Coronary artery (tissue), 2 donors: ENCODE results near the gene BRMS1L.
A peak's percentile ranks its signal among the peaks of the same experiment; 100 is the strongest.
"Not testable (repeated sequence)": the region's sequence is repeated elsewhere in the genome, so short reads cannot be mapped to it uniquely, and the experiment has no call there.

Source experiments
- DNase-seq: peaks from one replicate; pipeline ENCODE4 v3.0.0-alpha.2; 2017; ENCODE audit warnings: low spot score
- H3K27ac ChIP-seq, 2 donors: fragments of 200-600 bp; sonication (generic); one replicate each; pipeline ENCODE4 v1.5.1; 2016 to 2019
- H3K4me3 ChIP-seq: fragments of 200-600 bp; sonication (generic); 2 replicates; pipeline ENCODE4 v1.5.1; 2016; ENCODE audit warnings: mild to moderate bottlenecking, moderate library complexity
- CTCF ChIP-seq: fragments of 200-600 bp; sonication (generic); IDR thresholded peaks from one replicate; pipeline ENCODE4 v1.5.1; 2019; ENCODE audit warnings: antibody characterized with exemption

BRMS1L gene

GRCh38 chr14:35825968-35826217 lies 245 bp upstream of the BRMS1L start:
- Histone ChIP-seq H3K4me3 (peak overlapping the region; percentile 80), H3K27ac (peak overlapping the region; percentile 96 to 98)
- no peak for DNase-seq
- TF ChIP-seq CTCF, result no peak

- no peak for TF ChIP-seq CTCF
- H3K4me3 ChIP-seq, result peak overlapping the region; percentile 80
- H3K27ac ChIP-seq, result peak overlapping the region; percentile 96 to 98
- DNase-seq, result no peak
These were observed 846 bp downstream of the BRMS1L start for GRCh38 chr14:35826952-35827416.

- Histone ChIP-seq H3K4me3 (peak overlapping the region; percentile 80), H3K27ac (no peak overlapping the region)
- no peak for TF ChIP-seq CTCF
- DNase-seq, result no peak
These were observed 1.7 kb downstream of the BRMS1L start for GRCh38 chr14:35827678-35828472.

- H3K27ac ChIP-seq, result no peak overlapping the region
- TF ChIP-seq CTCF, result no peak
- no peak for DNase-seq
- H3K4me3 ChIP-seq, result no peak overlapping the region
These were observed 3.3 kb downstream of the BRMS1L start for GRCh38 chr14:35829449-35829848.

GRCh38 chr14:35835208-35835982 lies 9.3 kb downstream of the BRMS1L start:
- no peak overlapping the region for H3K4me3 ChIP-seq
- no peak for DNase-seq
- H3K27ac ChIP-seq, result no peak overlapping the region
- TF ChIP-seq CTCF, result no peak

- DNase-seq, H3K27ac ChIP-seq: not testable (repeated sequence)
These were observed 15.6 kb downstream of the BRMS1L start for GRCh38 chr14:35841704-35842103.

GRCh38 chr14:35842245-35842644 lies 16.1 kb downstream of the BRMS1L start:
- H3K4me3 ChIP-seq, H3K27ac ChIP-seq, DNase-seq: not testable (repeated sequence)

More at GRCh38 chr14:35841704-35842103, 15.6 kb downstream of the BRMS1L start:
- not testable (repeated sequence) for H3K4me3 ChIP-seq

GRCh38 chr14:35844494-35844893 lies 18.4 kb downstream of the BRMS1L start:
- Histone ChIP-seq H3K4me3 (no peak overlapping the region), H3K27ac (no peak overlapping the region)
- no peak for TF ChIP-seq CTCF
- DNase-seq, result no peak
